IPS-18a (cell line): ENCODE results near the gene GART.
A peak's percentile ranks its signal among the peaks of the same experiment; 100 is the strongest.
"Not testable (repeated sequence)": the region's sequence is repeated elsewhere in the genome, so short reads cannot be mapped to it uniquely, and the experiment has no call there.

Experiments used
- H3K27ac ChIP-seq: one replicate; pipeline ENCODE4 v1.5.1; 2013; ENCODE audit warnings: low read length
- H3K27me3 ChIP-seq: one replicate; pipeline ENCODE4 v1.6.1; 2013; ENCODE audit warnings: mild to moderate bottlenecking, low read length; ENCODE audit not compliant: control insufficient read depth, insufficient read depth
- H3K36me3 ChIP-seq: one replicate; pipeline ENCODE4 v1.6.1; 2013; ENCODE audit warnings: low read depth, low read length; ENCODE audit not compliant: control insufficient read depth
- H3K4me1 ChIP-seq: one replicate; pipeline ENCODE4 v1.6.1; 2013; ENCODE audit warnings: low read depth, low read length; ENCODE audit not compliant: control insufficient read depth
- H3K4me3 ChIP-seq: one replicate; pipeline ENCODE4 v1.5.1; 2013; ENCODE audit warnings: low read length
- H3K9ac ChIP-seq: one replicate; pipeline ENCODE4 v1.6.1; 2013; ENCODE audit warnings: mild to moderate bottlenecking, low read length, moderate library complexity
- H3K9me3 ChIP-seq: one replicate; pipeline ENCODE4 v1.6.1; 2013; ENCODE audit warnings: low read depth, low read length; ENCODE audit not compliant: control insufficient read depth

GART gene

GRCh38 chr21:33479679-33480480, 62.0 kb downstream of the GART start, which contains the start of gene TMEM50B:
TSS of gene TMEM50B (minus strand) at chr21:33479974. CDS start at chr21:33468885, 11,089 bp downstream.
- Histone ChIP-seq H3K4me3 (peak within 1 kb of the TSS; percentile 91), H3K27me3 (peaks cover 17% of the 10 kb centered on the region), H3K9ac (peak within 1 kb of the TSS; percentile 53), H3K4me1 (peaks cover 5% of the 10 kb centered on the region), H3K9me3 (no peaks in the 10 kb centered on the region), H3K27ac (no peak within 1 kb of the TSS), H3K36me3 (no peaks in the 10 kb centered on the region)

GRCh38 chr21:33478935-33479678, 62.8 kb downstream of the GART start:
- H3K4me3 ChIP-seq: peak overlapping the region; percentile 91
- no peak overlapping the region for H3K27ac ChIP-seq

GRCh38 chr21:33478182-33478581, 63.7 kb downstream of the GART start:
- no peaks in the 10 kb centered on the region for H3K9me3 ChIP-seq
- no peaks in the 10 kb centered on the region for H3K36me3 ChIP-seq
- no peak overlapping the region for H3K9ac ChIP-seq
- peak overlapping the region; percentile 91 for H3K4me3 ChIP-seq
- H3K27ac ChIP-seq: no peak overlapping the region
- H3K4me1 ChIP-seq: peaks cover 5% of the 10 kb centered on the region
- H3K27me3 ChIP-seq: peaks cover 17% of the 10 kb centered on the region

More at GRCh38 chr21:33478935-33479678, 62.8 kb downstream of the GART start:
- H3K27me3 ChIP-seq: peaks cover 17% of the 10 kb centered on the region
- no peaks in the 10 kb centered on the region for H3K36me3 ChIP-seq
- peak overlapping the region; percentile 26 for H3K9ac ChIP-seq
- no peaks in the 10 kb centered on the region for H3K9me3 ChIP-seq
- peaks cover 5% of the 10 kb centered on the region for H3K4me1 ChIP-seq

GRCh38 chr21:33477066-33477465, 64.9 kb downstream of the GART start:
- Histone ChIP-seq H3K4me1 (peaks cover 5% of the 10 kb centered on the region), H3K36me3 (no peaks in the 10 kb centered on the region), H3K27me3 (peaks cover 17% of the 10 kb centered on the region), H3K9ac (no peak overlapping the region), H3K4me3 (no peak overlapping the region), H3K27ac (no peak overlapping the region), H3K9me3 (no peaks in the 10 kb centered on the region)

GRCh38 chr21:33473344-33473743, 68.6 kb downstream of the GART start:
- Histone ChIP-seq H3K27me3 (peaks cover 2% of the 10 kb centered on the region), H3K4me1 (peaks cover 2% of the 10 kb centered on the region), H3K9me3 (no peaks in the 10 kb centered on the region), H3K36me3 (no peaks in the 10 kb centered on the region), H3K4me3 (no peak overlapping the region), H3K9ac (no peak overlapping the region), H3K27ac (no peak overlapping the region)

- Histone ChIP-seq H3K4me3 (no peak overlapping the region), H3K9me3 (no peaks in the 10 kb centered on the region), H3K27me3 (no peaks in the 10 kb centered on the region), H3K27ac (no peak overlapping the region), H3K4me1 (no peaks in the 10 kb centered on the region), H3K9ac (no peak overlapping the region), H3K36me3 (no peaks in the 10 kb centered on the region)
Measured at GRCh38 chr21:33470701-33471100, 71.2 kb downstream of the GART start.

- H3K4me3 ChIP-seq, H3K27ac ChIP-seq, H3K36me3 ChIP-seq, H3K9me3 ChIP-seq, H3K4me1 ChIP-seq, H3K9ac ChIP-seq, H3K27me3 ChIP-seq: not testable (repeated sequence)
Measured at GRCh38 chr21:33469183-33469582, 72.7 kb downstream of the GART start.

- Histone ChIP-seq H3K27ac (no peak overlapping the region), H3K9me3 (no peaks in the 10 kb centered on the region), H3K36me3 (peaks cover 3% of the 10 kb centered on the region), H3K4me3 (no peak overlapping the region), H3K9ac (no peak overlapping the region), H3K27me3 (no peaks in the 10 kb centered on the region), H3K4me1 (no peaks in the 10 kb centered on the region)
Measured at GRCh38 chr21:33461538-33462250, 80.2 kb downstream of the GART start.

- Histone ChIP-seq H3K9ac (no peak overlapping the region), H3K4me1 (no peaks in the 10 kb centered on the region), H3K36me3 (peaks cover 3% of the 10 kb centered on the region)
Measured at GRCh38 chr21:33458861-33459260, 83.1 kb downstream of the GART start.

GRCh38 chr21:33455686-33456446, 86.1 kb downstream of the GART start:
- no peaks in the 10 kb centered on the region for H3K27me3 ChIP-seq
- no peaks in the 10 kb centered on the region for H3K9me3 ChIP-seq
- H3K36me3 ChIP-seq: no peaks in the 10 kb centered on the region
- no peak overlapping the region for H3K27ac ChIP-seq
- no peak overlapping the region for H3K4me3 ChIP-seq
- no peaks in the 10 kb centered on the region for H3K4me1 ChIP-seq
- no peak overlapping the region for H3K9ac ChIP-seq

More at GRCh38 chr21:33458861-33459260, 83.1 kb downstream of the GART start:
- Histone ChIP-seq H3K27me3 (no peaks in the 10 kb centered on the region), H3K27ac (no peak overlapping the region), H3K9me3 (no peaks in the 10 kb centered on the region), H3K4me3 (no peak overlapping the region)
